ENCODE data around the gene C10orf53. TPM values are rescaled to one million over a fixed set of nuclear protein-coding genes. Genes with fewer than 3 reads are reported as not detected.

Gene C10orf53
- total and polyA plus RNA-seq, 2 experiments from 2014 or later = not detected

- Histone ChIP-seq H3K9me3 (ENCODE audit: low read depth) (no peaks in the 10 kb centered on the region), H3K9me2 (replicated peaks; ENCODE audit: insufficient read depth) (no peaks in the 10 kb centered on the region), H3K4me3 (no peak overlapping the region), H3K27ac (no peak overlapping the region), H4K20me1 (ENCODE audit: insufficient read depth, poor library complexity, severe bottlenecking) (no peaks in the 10 kb centered on the region), H3K27me3 (no peaks in the 10 kb centered on the region), H2AFZ (no peak overlapping the region), H3K4me2 (no peak overlapping the region), H3K36me3 (replicated peaks; ENCODE audit: insufficient read depth, low read depth) (no peaks in the 10 kb centered on the region), H3K79me2 (no peaks in the 10 kb centered on the region), H3K4me1 (ENCODE audit: insufficient read depth) (no peaks in the 10 kb centered on the region)
- no peak for DNase-seq (ENCODE audit: low spot score)
- 88% methylated on average over 10 of the region's 10 CpGs for WGBS (ENCODE audit: low lambda C conversion rate, missing lambda C conversion rate)
- TF ChIP-seq EZH2phosphoT487 (IDR thresholded peaks at IDR 0.05; ENCODE audit: low read depth, severe bottlenecking, unreplicated experiment) (no peak), EZH2 (IDR thresholded peaks at IDR 0.05; ENCODE audit: borderline replicate concordance) (no peak)
- TF ChIP-seq, protein P1, sequence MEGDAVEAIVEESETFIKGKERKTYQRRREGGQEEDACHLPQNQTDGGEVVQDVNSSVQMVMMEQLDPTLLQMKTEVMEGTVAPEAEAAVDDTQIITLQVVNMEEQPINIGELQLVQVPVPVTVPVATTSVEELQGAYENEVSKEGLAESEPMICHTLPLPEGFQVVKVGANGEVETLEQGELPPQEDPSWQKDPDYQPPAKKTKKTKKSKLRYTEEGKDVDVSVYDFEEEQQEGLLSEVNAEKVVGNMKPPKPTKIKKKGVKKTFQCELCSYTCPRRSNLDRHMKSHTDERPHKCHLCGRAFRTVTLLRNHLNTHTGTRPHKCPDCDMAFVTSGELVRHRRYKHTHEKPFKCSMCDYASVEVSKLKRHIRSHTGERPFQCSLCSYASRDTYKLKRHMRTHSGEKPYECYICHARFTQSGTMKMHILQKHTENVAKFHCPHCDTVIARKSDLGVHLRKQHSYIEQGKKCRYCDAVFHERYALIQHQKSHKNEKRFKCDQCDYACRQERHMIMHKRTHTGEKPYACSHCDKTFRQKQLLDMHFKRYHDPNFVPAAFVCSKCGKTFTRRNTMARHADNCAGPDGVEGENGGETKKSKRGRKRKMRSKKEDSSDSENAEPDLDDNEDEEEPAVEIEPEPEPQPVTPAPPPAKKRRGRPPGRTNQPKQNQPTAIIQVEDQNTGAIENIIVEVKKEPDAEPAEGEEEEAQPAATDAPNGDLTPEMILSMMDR (IDR thresholded peaks at IDR 0.05; ENCODE audit: poor library complexity) = no peak
Measured at GRCh38 chr10:49738616-49739360, 59.3 kb downstream of the C10orf53 start.

GRCh38 chr10:49739426-49739825 lies 60.0 kb downstream of the C10orf53 start:
- H3K27ac ChIP-seq = no peak overlapping the region
- H3K27me3 ChIP-seq = no peaks in the 10 kb centered on the region
- DNase-seq (ENCODE audit: low spot score) = no peak
- H3K79me2 ChIP-seq = no peaks in the 10 kb centered on the region
- no peak overlapping the region for H3K4me3 ChIP-seq
- no peaks in the 10 kb centered on the region for H3K4me1 ChIP-seq (ENCODE audit: insufficient read depth)
- no peaks in the 10 kb centered on the region for H4K20me1 ChIP-seq (ENCODE audit: insufficient read depth, poor library complexity, severe bottlenecking)
- H3K36me3 ChIP-seq (replicated peaks; ENCODE audit: insufficient read depth, low read depth) = no peaks in the 10 kb centered on the region
- H3K9me3 ChIP-seq (ENCODE audit: low read depth) = no peaks in the 10 kb centered on the region
- TF ChIP-seq, protein P1 (IDR thresholded peaks at IDR 0.05; ENCODE audit: poor library complexity) = no peak
- TF ChIP-seq EZH2 (IDR thresholded peaks at IDR 0.05; ENCODE audit: borderline replicate concordance) (no peak), EZH2phosphoT487 (IDR thresholded peaks at IDR 0.05; ENCODE audit: low read depth, severe bottlenecking, unreplicated experiment) (no peak)
- 90% methylated on average over 14 of the region's 14 CpGs for WGBS (ENCODE audit: low lambda C conversion rate, missing lambda C conversion rate)
- no peaks in the 10 kb centered on the region for H3K9me2 ChIP-seq (replicated peaks; ENCODE audit: insufficient read depth)
- H3K4me2 ChIP-seq = no peak overlapping the region
- no peak overlapping the region for H2AFZ ChIP-seq

GRCh38 chr10:49740346-49741107 lies 61.1 kb downstream of the C10orf53 start:
- DNase-seq (ENCODE audit: low spot score) = no peak
- WGBS (ENCODE audit: low lambda C conversion rate, missing lambda C conversion rate) = 92% methylated on average over 11 of the region's 16 CpGs

More at GRCh38 chr10:49740346-49741107, 61.1 kb downstream of the C10orf53 start:
- Histone ChIP-seq H3K9me3 (ENCODE audit: low read depth) (no peaks in the 10 kb centered on the region), H3K4me3 (no peak overlapping the region), H3K36me3 (replicated peaks; ENCODE audit: insufficient read depth, low read depth) (no peaks in the 10 kb centered on the region), H3K27ac (no peak overlapping the region), H3K9me2 (replicated peaks; ENCODE audit: insufficient read depth) (no peaks in the 10 kb centered on the region), H2AFZ (no peak overlapping the region), H4K20me1 (ENCODE audit: insufficient read depth, poor library complexity, severe bottlenecking) (no peaks in the 10 kb centered on the region), H3K27me3 (no peaks in the 10 kb centered on the region), H3K4me1 (ENCODE audit: insufficient read depth) (no peaks in the 10 kb centered on the region), H3K79me2 (no peaks in the 10 kb centered on the region), H3K4me2 (no peak overlapping the region)
- TF ChIP-seq EZH2phosphoT487 (IDR thresholded peaks at IDR 0.05; ENCODE audit: low read depth, severe bottlenecking, unreplicated experiment) (no peak), EZH2 (IDR thresholded peaks at IDR 0.05; ENCODE audit: borderline replicate concordance) (no peak)
- TF ChIP-seq, protein P1 (IDR thresholded peaks at IDR 0.05; ENCODE audit: poor library complexity) = no peak

Data from hepatocyte (in vitro differentiated cells).